ENCODE measurements around the gene KCNK18.
"Not testable (repeated sequence)": the region's sequence is repeated elsewhere in the genome, so short reads cannot be mapped to it uniquely, and the experiment has no call there.

KCNK18 gene

GRCh38 chr10:117218654-117219053 is 21.4 kb downstream of the KCNK18 start:
- in situ Hi-C loops (cut with MboI; ENCODE audit: low sequenced_read_pairs), result loop anchor here (25.0 kb wide), 1 partner anchor 1019 kb away; no protein-coding TSS in a partner anchor

- in situ Hi-C loops (cut with MboI; ENCODE audit: low sequenced_read_pairs), result loop anchor here (10.0 to 25.0 kb wide), 2 partner anchors 94 to 1016 kb away; no protein-coding TSS in a partner anchor
Observed at GRCh38 chr10:117221156-117221711, 23.9 kb downstream of the KCNK18 start.

- in situ Hi-C loops (cut with MboI; ENCODE audit: low sequenced_read_pairs), result loop anchor here (10.0 to 25.0 kb wide), 2 partner anchors 92 to 1015 kb away; no protein-coding TSS in a partner anchor
Observed at GRCh38 chr10:117222552-117222951, 25.3 kb downstream of the KCNK18 start.

- in situ Hi-C loops (cut with MboI; ENCODE audit: low sequenced_read_pairs), result loop anchor here (10.0 to 25.0 kb wide), 2 partner anchors 92 to 1014 kb away; no protein-coding TSS in a partner anchor
Observed at GRCh38 chr10:117222976-117223692, 25.8 kb downstream of the KCNK18 start.

GRCh38 chr10:117223693-117224430 is 26.6 kb downstream of the KCNK18 start:
- in situ Hi-C loops (cut with MboI; ENCODE audit: low sequenced_read_pairs), result loop anchor here (10.0 to 25.0 kb wide), 2 partner anchors 91 to 1013 kb away; no protein-coding TSS in a partner anchor

GRCh38 chr10:117224881-117225280 is 27.6 kb downstream of the KCNK18 start:
- in situ Hi-C loops (cut with MboI; ENCODE audit: low sequenced_read_pairs), result loop anchor here (10.0 to 25.0 kb wide), 2 partner anchors 90 to 1012 kb away; no protein-coding TSS in a partner anchor

- in situ Hi-C loops (cut with MboI; ENCODE audit: low sequenced_read_pairs), result loop anchor here (10.0 kb wide), 1 partner anchor 88 kb away; no protein-coding TSS in a partner anchor
Observed at GRCh38 chr10:117226813-117227451, 29.6 kb downstream of the KCNK18 start.

GRCh38 chr10:117228210-117228609 is 30.9 kb downstream of the KCNK18 start:
- in situ Hi-C loops (cut with MboI; ENCODE audit: low sequenced_read_pairs), result loop anchor here (10.0 kb wide), 1 partner anchor 87 kb away; no protein-coding TSS in a partner anchor

GRCh38 chr10:117230107-117230506 is 32.8 kb downstream of the KCNK18 start:
- in situ Hi-C loops (cut with MboI; ENCODE audit: low sequenced_read_pairs), result not testable (repeated sequence)

GRCh38 chr10:117237401-117237991 is 40.2 kb downstream of the KCNK18 start:
- in situ Hi-C loops (cut with MboI; ENCODE audit: low sequenced_read_pairs), result no loop called here

GRCh38 chr10:117239051-117239450 is 41.8 kb downstream of the KCNK18 start:
- in situ Hi-C loops (cut with MboI; ENCODE audit: low sequenced_read_pairs), result no loop called here

- in situ Hi-C loops (cut with MboI; ENCODE audit: low sequenced_read_pairs), result no loop called here
Observed at GRCh38 chr10:117239721-117240620, 42.7 kb downstream of the KCNK18 start.

GRCh38 chr10:117240621-117241529 is 43.6 kb downstream of the KCNK18 start, which contains the start of gene SLC18A2:
Gene SLC18A2, plus strand, starts transcription at chr10:117241114. Its CDS starts 580 bp downstream, at chr10:117241694.
- in situ Hi-C loops (cut with MboI; ENCODE audit: low sequenced_read_pairs), result no loop called here

GRCh38 chr10:117241541-117242462 is 44.5 kb downstream of the KCNK18 start:
- in situ Hi-C loops (cut with MboI; ENCODE audit: low sequenced_read_pairs), result no loop called here

- in situ Hi-C loops (cut with MboI; ENCODE audit: low sequenced_read_pairs), result no loop called here
Observed at GRCh38 chr10:117242463-117242832, 45.2 kb downstream of the KCNK18 start.

GRCh38 chr10:117246997-117247671 is 49.8 kb downstream of the KCNK18 start:
- in situ Hi-C loops (cut with MboI; ENCODE audit: low sequenced_read_pairs), result no loop called here

All from HL-60/S4 treated with retinoic acid at 250 ng/mL for 4 days and 3 days (cell line).